ENCODE data around the gene OR51I2. TPM values are rescaled to one million over a fixed set of nuclear protein-coding genes. Genes with fewer than 3 reads are reported as not detected.

The OR51I2 gene
- total RNA-seq (2021) (not detected in 2 replicates), Bru-seq, nascent RNA (not detected), BruChase-seq, experiment 1, labeled RNA remaining after a 2-hour chase (not detected), BruChase-seq, experiment 2, labeled RNA remaining after a 6-hour chase (not detected)
- long read RNA-seq = 0 reads

- Histone ChIP-seq H3K27me3 (replicated peaks; ENCODE audit: insufficient read depth, low read depth, low read length, poor library complexity) (no peaks in the 10 kb centered on the region), H3K4me1 (ENCODE audit: insufficient read depth, low read length, poor library complexity, severe bottlenecking) (no peaks in the 10 kb centered on the region), H3K4me3 (ENCODE audit: low read depth, low read length, poor library complexity, severe bottlenecking) (no peak within 1 kb of the TSS), H3K9me3 (ENCODE audit: low read depth, low read length, poor library complexity, severe bottlenecking) (no peaks in the 10 kb centered on the region), H3K27ac (ENCODE audit: low read depth, low read length, poor library complexity, severe bottlenecking) (no peak within 1 kb of the TSS), H3K36me3 (ENCODE audit: insufficient read depth, low read length, poor library complexity, severe bottlenecking) (no peaks in the 10 kb centered on the region)
- ChIA-PET POLR2A (ENCODE audit: low non-redundant PET) (no interaction called here), CTCF (no interaction called here)
- intact Hi-C loops (cut with micrococcal nuclease; ENCODE audit: unreplicated experiment) = no loop called here
- DNase-seq (ENCODE audit: low spot score) = no peak
- BruUV-seq (replicated peaks) = no TSS peak
- no peak for TF ChIP-seq CTCF (conservative IDR thresholded peaks at IDR 0.05; ENCODE audit: low read depth, low read length)
- no peak for TF ChIP-seq EZH2 (IDR thresholded peaks at IDR 0.05; ENCODE audit: borderline replicate concordance, low read depth, low read length, poor library complexity, severe bottlenecking)
Measured at GRCh38 chr11:5449023-5449422, at the start of gene OR51I2. Gene OR51I2, plus strand, starts transcription at chr11:5449323. Its CDS starts 4,166 bp downstream, at chr11:5453489.

GRCh38 chr11:5405173-5405572 is 44.0 kb upstream of the OR51I2 start:
- intact Hi-C loops (cut with micrococcal nuclease; ENCODE audit: unreplicated experiment) = no loop called here
- H3K27me3 ChIP-seq (replicated peaks; ENCODE audit: insufficient read depth, low read depth, low read length, poor library complexity) = no peaks in the 10 kb centered on the region
- CTCF ChIA-PET = no interaction called here
- no peak overlapping the region for H3K27ac ChIP-seq (ENCODE audit: low read depth, low read length, poor library complexity, severe bottlenecking)
- no peaks in the 10 kb centered on the region for H3K9me3 ChIP-seq (ENCODE audit: low read depth, low read length, poor library complexity, severe bottlenecking)
- H3K36me3 ChIP-seq (ENCODE audit: insufficient read depth, low read length, poor library complexity, severe bottlenecking) = no peaks in the 10 kb centered on the region
- H3K4me3 ChIP-seq (ENCODE audit: low read depth, low read length, poor library complexity, severe bottlenecking) = no peak overlapping the region
- TF ChIP-seq CTCF (conservative IDR thresholded peaks at IDR 0.05; ENCODE audit: low read depth, low read length) (no peak), EZH2 (IDR thresholded peaks at IDR 0.05; ENCODE audit: borderline replicate concordance, low read depth, low read length, poor library complexity, severe bottlenecking) (no peak)
- H3K4me1 ChIP-seq (ENCODE audit: insufficient read depth, low read length, poor library complexity, severe bottlenecking) = no peaks in the 10 kb centered on the region
- DNase-seq (ENCODE audit: low spot score) = no peak
- BruUV-seq (replicated peaks) = no TSS peak
- POLR2A ChIA-PET (ENCODE audit: low non-redundant PET) = no interaction called here

- intact Hi-C loops (cut with micrococcal nuclease; ENCODE audit: unreplicated experiment) = no loop called here
- no TSS peak for BruUV-seq (replicated peaks)
- no peaks in the 10 kb centered on the region for H3K27me3 ChIP-seq (replicated peaks; ENCODE audit: insufficient read depth, low read depth, low read length, poor library complexity)
- ChIA-PET CTCF (no interaction called here), POLR2A (ENCODE audit: low non-redundant PET) (no interaction called here)
- no peak overlapping the region for H3K4me3 ChIP-seq (ENCODE audit: low read depth, low read length, poor library complexity, severe bottlenecking)
- H3K9me3 ChIP-seq (ENCODE audit: low read depth, low read length, poor library complexity, severe bottlenecking) = no peaks in the 10 kb centered on the region
- no peak for DNase-seq (ENCODE audit: low spot score)
- no peak for TF ChIP-seq EZH2 (IDR thresholded peaks at IDR 0.05; ENCODE audit: borderline replicate concordance, low read depth, low read length, poor library complexity, severe bottlenecking)
- no peak for TF ChIP-seq CTCF (conservative IDR thresholded peaks at IDR 0.05; ENCODE audit: low read depth, low read length)
- H3K27ac ChIP-seq (ENCODE audit: low read depth, low read length, poor library complexity, severe bottlenecking) = no peak overlapping the region
- no peaks in the 10 kb centered on the region for H3K36me3 ChIP-seq (ENCODE audit: insufficient read depth, low read length, poor library complexity, severe bottlenecking)
- no peaks in the 10 kb centered on the region for H3K4me1 ChIP-seq (ENCODE audit: insufficient read depth, low read length, poor library complexity, severe bottlenecking)
Measured at GRCh38 chr11:5420993-5421392, 28.1 kb upstream of the OR51I2 start.
